ENCODE data around the gene SHISA8. TPM values are rescaled to one million over a fixed set of nuclear protein-coding genes. Genes with fewer than 3 reads are reported as not detected.

Gene SHISA8
- total and polyA plus RNA-seq, 10 of the 15 experiments (the other 5 are each of a cell fraction or from before 2014, with no cell fraction given) = 0.06 to 10.1 (median 0.25) TPM

- TF ChIP-seq, protein P1, sequence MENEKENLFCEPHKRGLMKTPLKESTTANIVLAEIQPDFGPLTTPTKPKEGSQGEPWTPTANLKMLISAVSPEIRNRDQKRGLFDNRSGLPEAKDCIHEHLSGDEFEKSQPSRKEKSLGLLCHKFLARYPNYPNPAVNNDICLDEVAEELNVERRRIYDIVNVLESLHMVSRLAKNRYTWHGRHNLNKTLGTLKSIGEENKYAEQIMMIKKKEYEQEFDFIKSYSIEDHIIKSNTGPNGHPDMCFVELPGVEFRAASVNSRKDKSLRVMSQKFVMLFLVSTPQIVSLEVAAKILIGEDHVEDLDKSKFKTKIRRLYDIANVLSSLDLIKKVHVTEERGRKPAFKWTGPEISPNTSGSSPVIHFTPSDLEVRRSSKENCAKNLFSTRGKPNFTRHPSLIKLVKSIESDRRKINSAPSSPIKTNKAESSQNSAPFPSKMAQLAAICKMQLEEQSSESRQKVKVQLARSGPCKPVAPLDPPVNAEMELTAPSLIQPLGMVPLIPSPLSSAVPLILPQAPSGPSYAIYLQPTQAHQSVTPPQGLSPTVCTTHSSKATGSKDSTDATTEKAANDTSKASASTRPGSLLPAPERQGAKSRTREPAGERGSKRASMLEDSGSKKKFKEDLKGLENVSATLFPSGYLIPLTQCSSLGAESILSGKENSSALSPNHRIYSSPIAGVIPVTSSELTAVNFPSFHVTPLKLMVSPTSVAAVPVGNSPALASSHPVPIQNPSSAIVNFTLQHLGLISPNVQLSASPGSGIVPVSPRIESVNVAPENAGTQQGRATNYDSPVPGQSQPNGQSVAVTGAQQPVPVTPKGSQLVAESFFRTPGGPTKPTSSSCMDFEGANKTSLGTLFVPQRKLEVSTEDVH (IDR thresholded peaks at IDR 0.05; ENCODE audit: low read depth, partially characterized antibody) = no peak
- peak; percentile 90 for TF ChIP-seq SMARCA5 (IDR thresholded peaks at IDR 0.05)
- no peak for TF ChIP-seq HSF1 (IDR thresholded peaks at IDR 0.05; ENCODE audit: low read depth, low read length)
- TF ChIP-seq IKZF1 (conservative IDR thresholded peaks at IDR 0.05) = peak; percentile 97
- no peak for TF ChIP-seq PML (IDR thresholded peaks at IDR 0.05; ENCODE audit: low read length)
- TF ChIP-seq MYC (IDR thresholded peaks at IDR 0.05; ENCODE audit: insufficient read depth, insufficient read length, insufficient replicate concordance, low read length, severe bottlenecking) = no peak
- peak; percentile 39; the same call in 1 of the 2 replicates for TF ChIP-seq NR2C1 (IDR thresholded peaks at IDR 0.05)
- peak; percentile 95 for TF ChIP-seq GATAD2B (conservative IDR thresholded peaks at IDR 0.05; ENCODE audit: low read depth)
- peak; percentile 31; the same call in 1 of the 2 replicates for TF ChIP-seq STAT1 (conservative IDR thresholded peaks at IDR 0.05)
- TF ChIP-seq SREBF2 (IDR thresholded peaks at IDR 0.05; ENCODE audit: low read length) = no peak
- TF ChIP-seq SIX5 (IDR thresholded peaks at IDR 0.05; ENCODE audit: low read depth, low read length, severe bottlenecking) = no peak
- TF ChIP-seq DPF2 (IDR thresholded peaks at IDR 0.05) = peak; percentile 94
- TF ChIP-seq, protein P2, sequence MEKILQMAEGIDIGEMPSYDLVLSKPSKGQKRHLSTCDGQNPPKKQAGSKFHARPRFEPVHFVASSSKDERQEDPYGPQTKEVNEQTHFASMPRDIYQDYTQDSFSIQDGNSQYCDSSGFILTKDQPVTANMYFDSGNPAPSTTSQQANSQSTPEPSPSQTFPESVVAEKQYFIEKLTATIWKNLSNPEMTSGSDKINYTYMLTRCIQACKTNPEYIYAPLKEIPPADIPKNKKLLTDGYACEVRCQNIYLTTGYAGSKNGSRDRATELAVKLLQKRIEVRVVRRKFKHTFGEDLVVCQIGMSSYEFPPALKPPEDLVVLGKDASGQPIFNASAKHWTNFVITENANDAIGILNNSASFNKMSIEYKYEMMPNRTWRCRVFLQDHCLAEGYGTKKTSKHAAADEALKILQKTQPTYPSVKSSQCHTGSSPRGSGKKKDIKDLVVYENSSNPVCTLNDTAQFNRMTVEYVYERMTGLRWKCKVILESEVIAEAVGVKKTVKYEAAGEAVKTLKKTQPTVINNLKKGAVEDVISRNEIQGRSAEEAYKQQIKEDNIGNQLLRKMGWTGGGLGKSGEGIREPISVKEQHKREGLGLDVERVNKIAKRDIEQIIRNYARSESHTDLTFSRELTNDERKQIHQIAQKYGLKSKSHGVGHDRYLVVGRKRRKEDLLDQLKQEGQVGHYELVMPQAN (conservative IDR thresholded peaks at IDR 0.05) = 0 out of 2 replicates have a peak, but pooled peaks have one; percentile 61
- TF ChIP-seq PBX3 (IDR thresholded peaks at IDR 0.05; ENCODE audit: insufficient replicate concordance, low read depth, low read length) = peak; percentile 27
- TF ChIP-seq RELB (IDR thresholded peaks at IDR 0.05; ENCODE audit: low read depth) = peak; percentile 69; the same call in 1 of the 2 replicates
- TF ChIP-seq KLF5 (IDR thresholded peaks at IDR 0.05; ENCODE audit: partially characterized antibody) = no peak
- TF ChIP-seq SRF (IDR thresholded peaks at IDR 0.05; ENCODE audit: low read depth in 2 of 2, low read length in 2 of 2) = peak in 1 of 2 experiments; percentile 64; a peak in 1 of 4 replicates
- TF ChIP-seq TCF12 (IDR thresholded peaks at IDR 0.05; ENCODE audit: low read depth, low read length) = peak; percentile 73; the same call in 1 of the 2 replicates
- no peak for TF ChIP-seq NFXL1 (IDR thresholded peaks at IDR 0.05; ENCODE audit: borderline replicate concordance)
- peak; percentile 50; the same call in 1 of the 2 replicates for TF ChIP-seq IRF4 (IDR thresholded peaks at IDR 0.05; ENCODE audit: low read depth, low read length)
- TF ChIP-seq TARDBP (IDR thresholded peaks at IDR 0.05; ENCODE audit: borderline replicate concordance) = peak; percentile 11; the same call in 1 of the 2 replicates
Measured at GRCh38 chr22:41920271-41920976, 5.5 kb upstream of the SHISA8 start (continued).
